Upper lobe of right lung (tissue), 1 donor: Measurements from ENCODE around the gene LMOD1. TPM values are rescaled to one million over a fixed set of nuclear protein-coding genes. Genes with fewer than 3 reads are reported as not detected.

ENCODE experiments used
- ATAC-seq: fragments of 200-7000 bp; cut with Tn5 transposase; one replicate; pipeline ENCODE4 v1.9.1; 2020; ENCODE audit warnings: mild to moderate bottlenecking, moderate library complexity
- DNase-seq: peaks from one replicate; pipeline ENCODE4 v3.0.0-alpha.2; 2020
- H3K27ac ChIP-seq: fragments of 200-600 bp; one replicate; pipeline ENCODE4 v1.8.0; 2022
- H3K27me3 ChIP-seq: fragments of 200-600 bp; one replicate; pipeline ENCODE4 v1.8.0; 2022; ENCODE audit warnings: mild to moderate bottlenecking
- H3K36me3 ChIP-seq: fragments of 200-600 bp; one replicate; pipeline ENCODE4 v1.8.0; 2022
- H3K4me1 ChIP-seq: fragments of 200-600 bp; one replicate; pipeline ENCODE4 v1.8.0; 2022
- H3K4me3 ChIP-seq: fragments of 200-600 bp; one replicate; pipeline ENCODE4 v1.8.0; 2022; ENCODE audit warnings: mild to moderate bottlenecking
- H3K9me3 ChIP-seq: fragments of 200-600 bp; one replicate; pipeline ENCODE4 v1.8.0; 2022
- intact Hi-C: fragments of 100-400 bp; cut with DNase I; formaldehyde crosslinking; loops from one replicate; pipeline ENCODE4 v1.11.0; 2022
- total RNA-seq: library from RNA; stranded (reverse); fragmentation: NEBNext Ultra II Directional; extraction: Animal tissue kit (Norgen Biotek cat#: 25700); gene quantifications from one replicate; pipeline ENCODE4 v1.2.1, GENCODE V29; 2021
- TF ChIP-seq, protein P1 (sequence below): fragments of 200-600 bp; IDR thresholded peaks from one replicate; pipeline ENCODE4 v1.8.0; 2022; ENCODE audit warnings: antibody characterized with exemption
- donor health status: DM: no; HTN: yes; CAD: no; lungs with severe emphysema.

Gene LMOD1
- total RNA-seq, 1 donor from 2014 or later = 38.3 TPM

GRCh38 chr1:201898992-201899391, 47.4 kb downstream of the LMOD1 start:
- H3K27me3 ChIP-seq = no peaks in the 10 kb centered on the region
- ATAC-seq (peak; percentile 61), DNase-seq (peak; percentile 79)
- TF ChIP-seq, protein P1, sequence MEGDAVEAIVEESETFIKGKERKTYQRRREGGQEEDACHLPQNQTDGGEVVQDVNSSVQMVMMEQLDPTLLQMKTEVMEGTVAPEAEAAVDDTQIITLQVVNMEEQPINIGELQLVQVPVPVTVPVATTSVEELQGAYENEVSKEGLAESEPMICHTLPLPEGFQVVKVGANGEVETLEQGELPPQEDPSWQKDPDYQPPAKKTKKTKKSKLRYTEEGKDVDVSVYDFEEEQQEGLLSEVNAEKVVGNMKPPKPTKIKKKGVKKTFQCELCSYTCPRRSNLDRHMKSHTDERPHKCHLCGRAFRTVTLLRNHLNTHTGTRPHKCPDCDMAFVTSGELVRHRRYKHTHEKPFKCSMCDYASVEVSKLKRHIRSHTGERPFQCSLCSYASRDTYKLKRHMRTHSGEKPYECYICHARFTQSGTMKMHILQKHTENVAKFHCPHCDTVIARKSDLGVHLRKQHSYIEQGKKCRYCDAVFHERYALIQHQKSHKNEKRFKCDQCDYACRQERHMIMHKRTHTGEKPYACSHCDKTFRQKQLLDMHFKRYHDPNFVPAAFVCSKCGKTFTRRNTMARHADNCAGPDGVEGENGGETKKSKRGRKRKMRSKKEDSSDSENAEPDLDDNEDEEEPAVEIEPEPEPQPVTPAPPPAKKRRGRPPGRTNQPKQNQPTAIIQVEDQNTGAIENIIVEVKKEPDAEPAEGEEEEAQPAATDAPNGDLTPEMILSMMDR = no peak
- no peaks in the 10 kb centered on the region for H3K9me3 ChIP-seq
- H3K4me1 ChIP-seq = peaks cover 7% of the 10 kb centered on the region
- H3K36me3 ChIP-seq = no peaks in the 10 kb centered on the region
- intact Hi-C loops = loop anchor here (5.0 kb wide), 1 partner anchor 73 kb away; no protein-coding TSS in a partner anchor
- H3K4me3 ChIP-seq = no peak overlapping the region
- no peak overlapping the region for H3K27ac ChIP-seq

DNA sequence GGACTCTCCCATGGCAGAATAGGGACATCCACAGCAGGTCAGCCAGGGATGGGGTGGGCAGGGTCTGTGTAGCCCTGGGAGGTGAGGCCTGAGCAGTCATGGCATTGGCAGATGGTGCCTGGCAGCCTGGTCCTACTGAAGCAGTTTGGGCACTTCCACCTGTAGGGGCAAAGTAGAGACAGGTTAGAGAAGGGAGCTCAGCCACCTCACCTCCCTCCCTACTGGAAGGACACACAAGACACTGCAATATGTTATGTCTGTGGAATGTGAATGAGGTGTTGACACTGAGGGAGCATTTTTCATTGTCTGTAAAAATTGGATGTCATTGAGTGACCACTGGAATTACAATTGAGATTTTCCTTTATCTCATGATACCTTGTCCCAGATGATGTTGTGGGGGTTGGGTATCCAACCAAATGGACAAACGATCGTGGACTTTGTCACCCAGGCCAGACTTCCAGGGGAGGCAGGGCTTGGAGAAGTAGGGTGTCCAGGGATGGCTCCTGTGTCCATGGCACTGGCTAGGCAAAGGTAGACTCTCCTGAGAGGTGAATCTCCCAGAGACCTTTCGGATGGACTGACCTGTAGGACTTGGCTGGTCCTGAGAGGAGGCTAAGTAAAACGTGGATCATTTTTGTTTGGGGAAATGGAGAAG, 48.0 kb downstream of the LMOD1 start:
- Histone ChIP-seq H3K4me1 (peaks cover 4% of the 10 kb centered on the region), H3K9me3 (no peaks in the 10 kb centered on the region), H3K36me3 (no peaks in the 10 kb centered on the region), H3K4me3 (no peak overlapping the region), H3K27me3 (no peaks in the 10 kb centered on the region), H3K27ac (no peak overlapping the region)
- TF ChIP-seq, protein P1 = no peak
- no peak for ATAC-seq
- intact Hi-C loops = loop anchor here (5.0 kb wide), 1 partner anchor 74 kb away; no protein-coding TSS in a partner anchor
- DNase-seq = no peak

DNA sequence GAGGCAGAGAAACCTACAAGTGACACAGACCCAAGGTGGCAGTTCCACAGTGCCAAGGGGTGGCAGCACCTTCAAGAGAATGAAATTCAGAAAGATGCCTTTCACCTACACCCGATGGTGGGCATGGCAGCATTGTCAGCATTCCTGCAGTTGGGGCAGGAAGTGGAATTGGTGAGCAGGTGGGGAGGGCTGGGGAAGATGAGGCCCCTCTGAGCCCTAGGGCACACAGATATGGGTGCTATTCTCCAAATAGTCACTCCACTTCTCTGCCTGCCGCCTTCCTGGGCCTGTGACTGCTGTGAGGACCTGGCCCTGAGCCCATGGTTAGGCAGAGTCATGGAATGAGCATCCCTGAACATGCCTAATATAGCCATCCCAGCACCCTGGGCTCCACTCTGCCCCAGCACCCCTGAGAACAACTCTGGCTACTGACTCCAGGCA, 49.4 kb downstream of the LMOD1 start:
- Histone ChIP-seq H3K36me3 (no peaks in the 10 kb centered on the region), H3K4me1 (no peaks in the 10 kb centered on the region), H3K4me3 (no peak overlapping the region), H3K9me3 (no peaks in the 10 kb centered on the region), H3K27me3 (no peaks in the 10 kb centered on the region), H3K27ac (peak overlapping the region; percentile 30)
- ATAC-seq (no peak), DNase-seq (no peak)
- intact Hi-C loops = loop anchor here (5.0 kb wide), 1 partner anchor 75 kb away; no protein-coding TSS in a partner anchor
- TF ChIP-seq, protein P1 = no peak

- Histone ChIP-seq H3K4me3 (no peak overlapping the region), H3K27ac (peak overlapping the region; percentile 30), H3K9me3 (no peaks in the 10 kb centered on the region), H3K27me3 (no peaks in the 10 kb centered on the region), H3K4me1 (no peaks in the 10 kb centered on the region), H3K36me3 (no peaks in the 10 kb centered on the region)
- peak; percentile 92 for DNase-seq
- TF ChIP-seq, protein P1 = peak; percentile 91
- ATAC-seq = peak; percentile 93
- intact Hi-C loops = loop anchor here (5.0 kb wide), 1 partner anchor 76 kb away; no protein-coding TSS in a partner anchor
Measured at GRCh38 chr1:201895913-201896807, 50.2 kb downstream of the LMOD1 start.

DNA sequence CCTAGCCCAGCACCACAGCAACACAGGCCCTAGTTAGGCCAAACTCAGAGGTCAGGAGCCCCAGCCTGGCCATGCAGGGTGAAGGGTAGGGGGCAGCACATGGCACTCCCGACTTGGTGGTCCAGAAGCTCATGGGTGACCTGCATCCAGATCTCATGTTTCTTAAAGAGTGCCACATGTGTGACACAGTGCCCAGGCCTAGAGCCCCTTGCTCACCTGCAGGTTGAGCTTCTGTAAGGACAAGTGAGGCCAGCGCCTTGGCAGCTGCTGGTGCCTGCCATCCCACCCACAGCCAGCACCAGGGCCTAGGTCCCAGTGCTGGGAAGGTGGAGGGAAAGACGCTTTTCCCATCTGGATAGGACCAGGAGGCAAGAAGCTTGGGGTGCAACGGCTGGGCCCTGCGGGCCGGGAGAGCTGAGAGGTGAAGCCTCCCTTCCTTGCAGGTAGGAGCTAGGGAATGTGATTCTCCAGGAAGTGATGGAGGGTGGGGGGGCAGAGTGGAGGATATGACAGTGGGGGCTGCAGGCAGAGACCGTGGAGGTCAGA, 51.2 kb downstream of the LMOD1 start:
- TF ChIP-seq, protein P1 = no peak
- no peaks in the 10 kb centered on the region for H3K4me1 ChIP-seq
- intact Hi-C loops = loop anchor here (5.0 kb wide), 1 partner anchor 77 kb away; no protein-coding TSS in a partner anchor
- H3K36me3 ChIP-seq = no peaks in the 10 kb centered on the region
- DNase-seq = no peak
- no peak for ATAC-seq
- H3K27me3 ChIP-seq = no peaks in the 10 kb centered on the region
- H3K9me3 ChIP-seq = no peaks in the 10 kb centered on the region
- no peak overlapping the region for H3K4me3 ChIP-seq
- no peak overlapping the region for H3K27ac ChIP-seq
